ENCODE measurements around the gene TRABD2B.

The TRABD2B gene

DNA sequence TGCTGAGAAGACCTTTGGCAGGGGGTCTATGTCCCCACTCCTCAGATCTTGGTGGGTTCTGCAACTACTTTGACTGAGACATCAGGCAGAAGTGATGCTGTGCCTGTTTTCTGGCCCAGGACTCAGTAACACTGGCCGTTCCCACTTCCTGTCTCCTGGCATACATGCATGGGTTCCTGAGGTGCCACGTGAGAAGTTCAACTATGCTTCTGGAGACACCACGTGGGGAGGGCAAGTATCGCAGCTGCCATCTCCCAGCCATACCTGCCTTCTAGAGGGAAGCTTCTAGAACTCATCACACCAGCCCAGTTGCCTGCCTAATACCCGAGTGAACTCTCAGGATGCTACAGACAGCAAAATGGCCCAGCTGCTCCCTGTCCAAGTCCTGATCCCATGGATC is 65.8 kb downstream of the TRABD2B start:
- no peak for DNase-seq

- no peak for DNase-seq
These were observed 66.9 kb downstream of the TRABD2B start for GRCh38 chr1:47930210-47930840.

- no peak for DNase-seq
These were observed 70.0 kb downstream of the TRABD2B start for GRCh38 chr1:47927165-47927564.

- DNase-seq, result no peak
These were observed 70.7 kb downstream of the TRABD2B start for GRCh38 chr1:47926461-47926999.

DNA sequence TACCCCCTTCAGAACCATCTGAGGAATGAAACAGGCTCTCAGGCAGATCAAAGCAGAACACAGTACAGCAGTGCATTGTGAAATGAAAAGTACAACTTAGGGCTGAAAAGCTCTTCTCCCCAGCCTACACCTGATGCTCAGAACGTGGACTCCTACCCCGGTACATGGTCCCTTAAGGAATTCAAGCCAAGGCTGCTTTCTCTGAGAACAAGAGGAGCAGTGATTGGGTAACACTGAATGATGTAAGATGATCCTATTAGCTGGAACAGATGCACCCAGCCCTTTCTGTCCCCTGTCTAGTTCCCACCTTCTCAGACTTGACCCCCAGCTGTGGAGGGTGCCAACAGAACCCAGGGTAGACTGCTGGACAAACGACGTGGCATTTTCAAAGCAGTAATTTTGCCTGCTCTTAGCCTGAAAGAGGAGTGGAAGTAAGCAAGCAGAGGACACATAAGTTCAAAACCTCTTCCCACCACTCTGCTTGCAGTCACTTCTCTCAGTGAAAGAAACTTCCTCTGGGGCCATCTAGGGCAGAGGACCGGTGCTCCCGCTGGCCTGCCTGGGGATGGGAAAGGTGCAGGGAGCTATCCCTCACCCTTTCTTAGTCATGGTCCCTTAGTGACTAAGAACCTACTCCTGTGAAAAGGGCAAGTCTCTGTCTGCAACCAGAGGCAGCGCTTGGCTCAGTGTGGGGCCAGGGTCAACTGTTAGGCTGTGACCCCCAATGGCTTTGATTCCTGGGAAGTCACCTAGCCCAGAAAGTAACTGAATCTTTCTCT is 72.7 kb downstream of the TRABD2B start:
- DNase-seq, result no peak

- DNase-seq, result no peak
These were observed 75.2 kb downstream of the TRABD2B start for GRCh38 chr1:47921935-47922415.

DNA sequence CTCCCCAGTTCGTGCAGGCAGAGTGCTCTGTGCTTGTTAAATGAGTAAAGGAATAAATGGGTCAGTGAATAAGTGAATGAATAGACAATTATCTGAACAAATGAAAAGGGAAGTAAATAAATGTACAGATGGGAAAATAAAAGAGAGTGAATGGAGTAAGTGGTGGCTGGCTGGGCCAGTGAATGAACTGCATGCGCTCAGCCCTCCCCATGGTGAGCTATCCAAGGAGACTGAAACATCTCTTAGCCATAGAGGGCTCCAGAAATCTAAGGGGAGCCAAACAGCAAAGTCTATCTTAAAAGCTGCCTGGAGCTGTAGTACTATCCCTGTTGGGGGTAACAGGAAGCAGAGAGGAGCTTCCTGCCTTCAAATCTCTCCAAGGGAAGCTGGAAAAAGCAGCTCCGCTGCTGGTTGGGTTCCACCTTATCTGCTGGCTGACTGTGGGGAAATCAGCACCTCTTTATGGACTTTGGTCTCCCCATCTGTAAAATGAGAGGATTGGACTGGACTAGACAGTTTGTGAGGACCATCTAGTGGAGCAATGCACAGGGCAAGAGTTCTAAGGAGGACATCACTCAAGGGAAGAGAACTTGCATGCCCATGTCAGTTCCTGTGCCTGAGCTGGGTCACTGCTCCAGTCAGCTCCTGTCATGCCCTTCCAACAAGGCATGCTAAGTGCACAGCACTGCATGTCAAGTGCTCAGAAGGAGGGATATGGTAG is 77.9 kb downstream of the TRABD2B start:
- no peak for DNase-seq

DNA sequence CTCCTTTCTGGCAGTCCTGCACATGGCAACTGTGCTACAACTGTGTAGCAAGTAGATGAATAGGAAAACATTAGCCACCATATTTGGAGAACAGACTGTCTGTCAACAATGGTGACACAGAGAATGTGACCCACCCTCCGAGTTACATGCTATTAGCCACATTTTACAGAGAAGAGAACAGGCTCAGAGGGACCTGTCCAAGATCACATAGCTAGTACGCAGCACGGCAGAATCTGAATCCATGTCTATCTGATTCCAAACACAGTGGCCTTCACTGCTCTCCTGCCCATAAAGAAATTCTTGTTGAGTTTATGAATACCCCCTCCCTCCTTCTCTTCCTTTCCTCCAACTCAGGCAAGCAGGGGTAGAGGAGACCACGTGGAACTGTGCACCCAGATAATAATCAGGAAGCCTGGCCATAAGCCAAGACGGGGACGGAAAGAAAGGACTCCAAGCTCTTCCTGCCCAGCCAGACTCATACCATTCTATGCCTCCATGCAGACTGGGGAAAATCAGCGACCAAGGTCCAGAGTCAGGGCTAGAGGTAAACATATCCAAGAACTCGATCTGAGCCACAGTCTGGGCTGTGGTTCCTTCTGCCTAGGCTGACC is 78.8 kb downstream of the TRABD2B start:
- DNase-seq, result no peak

DNA sequence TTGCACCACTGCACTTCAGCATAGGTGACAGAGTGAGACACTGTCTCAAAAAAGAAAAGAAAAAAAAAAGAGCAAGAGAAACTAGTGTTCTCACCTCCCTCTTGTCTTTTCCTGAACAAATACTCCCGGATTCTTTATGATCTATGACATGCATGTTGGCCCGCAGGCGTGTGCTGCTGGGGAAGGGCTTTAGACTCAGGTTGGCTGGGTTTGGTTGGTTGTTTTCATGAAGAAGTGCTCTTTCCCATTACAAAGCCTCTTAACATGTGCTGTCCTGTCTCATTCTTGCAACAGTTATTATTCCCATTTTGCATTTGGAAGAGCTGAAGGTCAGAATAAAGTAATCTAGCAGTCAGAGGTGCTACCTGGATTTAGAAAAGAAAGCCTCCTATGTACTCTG is 79.5 kb downstream of the TRABD2B start:
- DNase-seq, result no peak

GRCh38 chr1:47915677-47916353 is 81.4 kb downstream of the TRABD2B start:
- DNase-seq, result no peak

DNA sequence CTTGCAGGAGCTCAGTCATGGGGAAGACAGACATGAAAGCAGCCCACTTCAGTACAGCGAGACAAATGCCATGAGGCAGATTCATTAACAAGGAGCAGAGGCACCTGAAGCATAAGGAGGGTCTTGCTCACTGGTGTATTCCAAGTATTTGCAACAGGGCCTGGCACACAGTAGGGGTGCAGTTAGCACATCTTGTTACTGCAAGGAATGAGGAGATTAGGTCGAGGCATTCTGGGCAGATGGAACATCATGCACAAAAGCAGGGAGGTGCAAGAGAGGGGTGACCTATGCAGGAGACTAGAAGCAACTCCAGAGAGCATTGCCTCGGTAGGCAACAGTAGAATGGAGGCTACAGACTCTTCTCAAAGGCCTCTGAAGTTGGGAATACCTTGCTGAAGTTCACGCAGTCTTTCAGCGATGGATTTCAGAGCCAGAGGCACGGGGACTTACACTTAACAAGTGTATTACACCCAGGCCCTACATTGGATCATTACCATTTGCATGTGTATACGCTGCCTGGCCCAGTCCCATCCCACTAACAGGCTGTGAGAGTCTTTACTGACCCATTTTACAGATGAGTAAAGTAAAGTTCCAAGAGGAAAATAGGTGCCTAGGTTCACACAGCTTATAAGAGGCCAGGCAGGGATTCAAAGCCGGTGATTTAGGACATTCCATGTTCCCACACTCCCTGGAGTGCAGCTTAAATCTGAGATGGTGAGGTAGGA is 82.1 kb downstream of the TRABD2B start:
- no peak for DNase-seq

DNA sequence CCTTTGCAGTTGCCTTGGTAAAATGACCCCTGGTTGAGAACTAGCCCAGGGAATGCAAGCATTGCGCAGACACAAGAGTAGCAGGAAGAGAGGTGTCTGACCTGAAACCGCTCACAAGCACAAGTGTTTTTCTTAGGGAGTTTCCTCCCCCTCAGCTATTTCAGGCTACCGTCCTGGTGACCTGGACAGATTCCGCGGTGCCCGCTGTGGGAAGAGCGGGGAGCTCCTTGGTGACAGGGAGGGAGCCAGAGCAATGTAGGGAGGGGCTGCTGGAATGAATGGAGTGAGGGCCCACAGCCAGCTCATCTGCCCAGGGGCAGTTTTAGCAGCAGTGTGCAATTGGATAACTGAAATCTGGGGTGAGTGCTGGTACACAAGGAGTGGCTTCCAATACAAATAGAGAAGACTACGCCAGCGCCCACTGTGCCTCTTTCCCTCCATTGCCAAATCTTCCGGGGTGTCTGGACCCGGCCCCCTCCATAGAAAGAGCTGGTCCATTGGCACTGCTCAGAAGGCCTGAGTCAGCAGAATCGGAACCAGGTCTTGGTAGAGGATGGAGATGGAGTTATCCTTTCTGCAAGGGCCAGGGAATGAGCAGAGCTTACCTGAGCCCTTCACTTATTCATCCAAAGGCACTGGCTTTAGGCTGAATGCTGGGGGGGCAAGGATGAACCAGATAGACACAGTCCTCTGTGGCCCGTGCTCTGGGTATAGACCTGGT is 82.8 kb downstream of the TRABD2B start:
- DNase-seq, result no peak

- DNase-seq, result no peak
These were observed 83.9 kb downstream of the TRABD2B start for GRCh38 chr1:47913225-47913823.

DNA sequence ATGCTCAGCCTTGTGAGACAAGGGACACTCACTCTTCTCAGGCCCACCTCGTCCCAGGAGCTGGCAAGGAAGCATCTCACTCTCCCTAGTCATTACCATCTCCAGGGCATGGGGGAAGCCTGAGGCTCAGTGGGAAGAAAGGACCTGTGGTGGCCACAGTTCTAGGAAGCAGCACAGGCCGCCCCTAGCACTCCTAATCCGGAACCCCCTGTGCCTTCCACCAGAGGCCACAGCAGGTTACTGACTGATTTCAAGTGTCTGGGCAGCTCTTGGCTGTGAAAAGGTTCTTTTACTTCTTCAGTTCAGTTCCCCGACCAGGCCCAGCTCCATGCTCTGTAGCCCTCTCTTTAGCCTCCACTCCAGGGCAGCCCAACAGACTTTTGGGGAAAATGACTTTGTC is 84.4 kb downstream of the TRABD2B start:
- DNase-seq, result no peak

- DNase-seq, result no peak
These were observed 85.3 kb downstream of the TRABD2B start for GRCh38 chr1:47911892-47912291.

DNA sequence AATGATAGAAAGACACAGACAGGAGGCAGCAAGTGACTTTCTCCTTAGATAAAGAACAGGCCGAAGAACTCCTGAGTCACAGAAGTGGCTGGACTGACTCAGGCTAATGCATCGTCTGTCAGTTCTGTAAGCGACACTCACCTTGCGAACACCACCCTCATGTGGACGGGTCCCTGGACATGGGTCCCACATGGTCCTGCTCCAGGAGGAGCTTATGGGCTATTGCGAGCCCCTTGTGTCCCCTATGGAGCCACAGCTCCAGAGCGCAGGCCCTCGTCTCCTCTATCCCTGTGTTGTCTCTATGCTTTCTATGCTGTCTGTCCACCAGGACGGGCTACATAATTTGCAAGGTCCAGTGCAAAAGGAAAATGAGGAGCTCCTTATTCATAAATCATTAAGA is 85.8 kb downstream of the TRABD2B start:
- DNase-seq, result no peak

DNA sequence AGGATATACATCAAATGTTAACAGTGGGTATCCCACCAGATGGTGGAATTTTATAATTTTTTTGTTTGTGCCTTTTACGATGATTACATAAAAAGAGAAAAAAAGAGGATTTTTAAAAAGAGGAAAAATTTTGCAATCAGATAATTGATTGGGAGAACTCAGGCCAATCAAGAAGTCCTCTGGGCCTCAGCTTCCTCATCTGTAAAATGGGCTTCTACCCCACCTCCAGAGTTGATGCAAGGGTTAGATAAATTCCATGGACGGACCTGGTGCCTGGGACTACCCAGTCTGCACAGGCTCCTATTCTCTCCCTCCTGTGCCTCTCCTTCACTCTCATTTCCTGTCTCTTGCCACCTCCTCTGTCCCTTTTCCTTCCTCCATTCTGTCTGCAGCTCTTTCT is 88.9 kb downstream of the TRABD2B start:
- DNase-seq, result no peak

GRCh38 chr1:47907177-47907528 is 90.0 kb downstream of the TRABD2B start:
- no peak for DNase-seq

GRCh38 chr1:47906527-47907176 is 90.5 kb downstream of the TRABD2B start:
- DNase-seq, result no peak

GRCh38 chr1:47906009-47906432 is 91.2 kb downstream of the TRABD2B start:
- DNase-seq, result no peak
